Activated naive CD4-positive, alpha-beta T cell treated with anti-CD3 and anti-CD28 coated beads, Interleukin-2, amount 50 U/mL, for 72 hours (primary cell): ENCODE results near the gene CLPTM1. TPM values are rescaled to one million over a fixed set of nuclear protein-coding genes. Genes with fewer than 3 reads are reported as not detected.
A peak's percentile ranks its signal among the peaks of the same experiment; 100 is the strongest.
"Not testable (repeated sequence)": the region's sequence is repeated elsewhere in the genome, so short reads cannot be mapped to it uniquely, and the experiment has no call there.

ENCODE experiments used
- ATAC-seq, 2 donors: fragments of 150-1000 bp; cut with Tn5 transposase; 2 replicates each; pipeline ENCODE4 v1.10.0; 2021; ENCODE audit warnings: mild to moderate bottlenecking in 2 of 2, moderate library complexity in 2 of 2
- DNase-seq, 2 donors: peaks; one replicate each; pipeline ENCODE4 v3.0.0; 2021 to 2022; ENCODE audit warnings: low spot score in 2 of 2
- H3K27ac Mint-ChIP-seq, 2 donors: one replicate each; pipeline ENCODE4 v1.8.0; 2022; ENCODE audit warnings: mild to moderate bottlenecking in 2 of 2, mixed read lengths in 2 of 2
- H3K36me3 Mint-ChIP-seq, 2 donors: one replicate each; pipeline ENCODE4 v1.8.0; 2022; ENCODE audit warnings: mixed read lengths in 2 of 2
- H3K9me3 Mint-ChIP-seq, 2 donors: one replicate each; pipeline ENCODE4 v1.8.0; 2022; ENCODE audit warnings: mixed read lengths in 2 of 2
- total RNA-seq, 2 donors: library from RNA; stranded (reverse); gene quantifications; one replicate each; pipeline ENCODE4 v1.2.3, GENCODE V29; 2022

Gene CLPTM1
- total RNA-seq, 2 donors from 2014 or later, result 54.0 to 58.5 TPM

- peak in 1 of 2 donors; percentile 71 for DNase-seq
- no peaks in the 10 kb centered on the region for H3K36me3 Mint-ChIP-seq
- peak; percentile 53 to 81 for ATAC-seq
- no peaks in the 10 kb centered on the region for H3K9me3 Mint-ChIP-seq
- peak overlapping the region in 1 of 2 donors; percentile 37 for H3K27ac Mint-ChIP-seq
Observed at GRCh38 chr19:44988896-44989556, 33.8 kb downstream of the CLPTM1 start.

DNA sequence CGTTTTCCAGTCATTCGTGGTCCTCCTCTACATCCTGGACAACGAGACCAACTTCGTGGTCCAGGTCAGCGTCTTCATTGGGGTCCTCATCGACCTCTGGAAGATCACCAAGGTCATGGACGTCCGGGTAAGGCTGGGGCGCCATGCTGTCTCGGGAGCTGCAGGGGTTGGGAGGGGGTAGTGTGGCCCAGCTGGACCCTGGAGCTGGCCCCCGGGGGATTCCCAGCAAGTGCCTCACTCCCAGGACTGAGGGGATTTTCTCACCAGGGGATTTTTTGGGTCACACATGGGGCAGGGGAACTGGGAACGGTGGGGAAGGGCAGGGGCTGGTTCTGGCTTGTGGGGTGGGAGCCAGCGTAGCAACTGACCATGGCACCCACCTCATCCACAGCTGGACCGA, 35.3 kb downstream of the CLPTM1 start:
- ATAC-seq, result no peak
- H3K36me3 Mint-ChIP-seq, result no peaks in the 10 kb centered on the region
- no peaks in the 10 kb centered on the region for H3K9me3 Mint-ChIP-seq

GRCh38 chr19:44990966-44991365, 35.8 kb downstream of the CLPTM1 start:
- ATAC-seq (no peak), DNase-seq (no peak)
- Mint-ChIP-seq H3K27ac (peak overlapping the region; percentile 60 to 73), H3K9me3 (no peaks in the 10 kb centered on the region), H3K36me3 (no peaks in the 10 kb centered on the region)

More for the DNA sequence above, 35.3 kb downstream of the CLPTM1 start:
- no peak for DNase-seq
- no peak overlapping the region for H3K27ac Mint-ChIP-seq

DNA sequence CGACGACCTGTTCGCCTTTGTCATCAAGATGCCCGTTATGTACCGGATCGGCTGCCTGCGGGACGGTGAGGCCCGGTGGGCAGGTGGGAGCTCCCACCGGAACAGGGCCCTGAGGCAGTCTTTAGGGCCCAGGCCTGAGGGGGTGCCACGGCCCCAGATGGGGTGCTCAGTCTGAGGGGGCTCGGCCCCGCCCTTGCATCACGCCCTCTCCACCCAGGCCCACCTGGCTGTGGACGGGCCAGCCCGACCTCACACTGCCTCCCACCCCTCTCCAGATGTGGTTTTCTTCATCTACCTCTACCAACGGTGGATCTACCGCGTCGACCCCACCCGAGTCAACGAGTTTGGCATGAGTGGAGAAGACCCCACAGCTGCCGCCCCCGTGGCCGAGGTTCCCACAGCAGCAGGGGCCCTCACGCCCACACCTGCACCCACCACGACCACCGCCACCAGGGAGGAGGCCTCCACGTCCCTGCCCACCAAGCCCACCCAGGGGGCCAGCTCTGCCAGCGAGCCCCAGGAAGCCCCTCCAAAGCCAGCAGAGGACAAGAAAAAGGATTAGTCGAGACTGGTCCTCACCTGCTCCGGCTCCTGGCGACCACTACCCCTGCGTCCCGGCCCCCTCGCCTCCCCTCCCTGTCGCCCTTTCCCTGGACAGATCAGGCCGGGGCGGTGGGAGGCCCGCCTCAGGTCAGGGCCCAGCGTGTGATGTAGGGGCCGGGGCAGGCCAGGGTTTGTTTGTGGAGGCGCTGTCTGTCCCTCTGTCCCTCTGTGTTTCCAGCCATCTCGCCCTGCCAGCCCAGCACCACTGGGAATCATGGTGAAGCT, 37.4 kb downstream of the CLPTM1 start:
- H3K36me3 Mint-ChIP-seq, result no peaks in the 10 kb centered on the region
- DNase-seq, result no peak
- no peak for ATAC-seq
- no peak overlapping the region for H3K27ac Mint-ChIP-seq
- H3K9me3 Mint-ChIP-seq, result no peaks in the 10 kb centered on the region

DNA sequence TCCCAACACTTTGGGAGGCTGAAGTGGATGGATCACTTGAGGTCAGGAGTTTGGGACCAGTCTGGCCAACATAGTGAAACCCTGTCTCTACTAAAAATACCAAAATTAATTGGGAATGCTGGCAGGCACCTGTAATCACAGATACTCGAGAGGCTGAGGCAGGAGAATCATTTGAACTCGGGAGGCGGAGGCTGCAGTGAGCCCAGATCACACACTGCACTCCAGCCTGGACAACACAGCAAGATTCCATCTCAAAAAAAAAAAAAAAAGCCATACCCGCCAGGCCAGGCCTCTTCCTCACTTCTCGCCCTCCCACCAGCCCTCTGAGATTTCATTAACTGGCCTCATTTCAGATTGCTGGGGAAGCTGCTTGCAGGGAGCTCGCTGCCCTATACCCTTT, 38.3 kb downstream of the CLPTM1 start:
- Mint-ChIP-seq H3K36me3 (no peaks in the 10 kb centered on the region), H3K9me3 (no peaks in the 10 kb centered on the region), H3K27ac (peak overlapping the region; percentile 25 to 72)
- no peak for ATAC-seq
- DNase-seq, result no peak

- Mint-ChIP-seq H3K36me3 (no peaks in the 10 kb centered on the region), H3K27ac (peak overlapping the region in 1 of 2 donors; percentile 25), H3K9me3 (no peaks in the 10 kb centered on the region)
- ATAC-seq, result no peak
- DNase-seq, result no peak
Observed at GRCh38 chr19:44993926-44994537, 38.9 kb downstream of the CLPTM1 start.

GRCh38 chr19:44998025-44998424, 42.8 kb downstream of the CLPTM1 start:
- Mint-ChIP-seq H3K36me3 (peaks cover 6% of the 10 kb centered on the region in 2 donors), H3K27ac (no peak overlapping the region), H3K9me3 (no peaks in the 10 kb centered on the region)
- no peak for DNase-seq
- ATAC-seq, result no peak

- H3K27ac Mint-ChIP-seq, result peak overlapping the region in 1 of 2 donors; percentile 93
- H3K9me3 Mint-ChIP-seq, DNase-seq, H3K36me3 Mint-ChIP-seq, ATAC-seq: not testable (repeated sequence)
Observed at GRCh38 chr19:44999131-44999925, 44.1 kb downstream of the CLPTM1 start.

GRCh38 chr19:45000665-45001064, 45.5 kb downstream of the CLPTM1 start:
- not testable (repeated sequence) for DNase-seq, H3K36me3 Mint-ChIP-seq, ATAC-seq

GRCh38 chr19:45001087-45001739, 46.0 kb downstream of the CLPTM1 start, which contains the start of gene RELB:
TSS of gene RELB (plus strand) at chr19:45001464. CDS start at chr19:45001580, 116 bp downstream.
- ATAC-seq (peak; percentile 75 to 77), DNase-seq (peak; percentile 95 to 99)
- Mint-ChIP-seq H3K9me3 (no peaks in the 10 kb centered on the region), H3K27ac (peak within 1 kb of the TSS; percentile 93 to 100), H3K36me3 (peaks cover 6 to 12% of the 10 kb centered on the region in 2 donors)

More at GRCh38 chr19:45000665-45001064, 45.5 kb downstream of the CLPTM1 start:
- not testable (repeated sequence) for H3K9me3 Mint-ChIP-seq
- H3K27ac Mint-ChIP-seq, result peak overlapping the region; percentile 55 to 93

DNA sequence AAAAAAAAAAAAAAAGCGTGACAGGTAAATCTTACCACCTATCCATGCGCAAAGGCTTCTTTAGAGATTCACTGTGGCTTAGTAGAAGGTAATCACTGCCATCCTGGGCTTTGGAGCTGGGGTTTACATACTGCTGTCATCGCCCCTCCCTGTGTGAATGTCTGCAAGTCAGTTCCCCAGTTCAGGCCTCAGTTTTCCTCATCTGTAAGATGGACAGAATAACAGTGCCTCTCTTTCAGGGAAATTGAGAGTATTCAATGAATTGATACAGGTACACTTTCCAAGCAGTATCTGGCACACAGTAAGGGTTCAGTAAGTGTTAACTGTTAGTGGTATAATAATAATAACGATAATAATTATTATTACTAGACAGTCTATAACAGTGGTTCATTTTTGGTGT, 48.3 kb downstream of the CLPTM1 start:
- Mint-ChIP-seq H3K9me3 (no peaks in the 10 kb centered on the region), H3K36me3 (peaks cover 6 to 17% of the 10 kb centered on the region in 2 donors), H3K27ac (no peak overlapping the region)
- no peak for DNase-seq
- no peak for ATAC-seq

- no peak for DNase-seq
- ATAC-seq, result no peak
- H3K27ac Mint-ChIP-seq, result peak overlapping the region in 1 of 2 donors; percentile 17
- H3K9me3 Mint-ChIP-seq, result no peaks in the 10 kb centered on the region
- H3K36me3 Mint-ChIP-seq, result peaks cover 6 to 17% of the 10 kb centered on the region in 2 donors
Observed at GRCh38 chr19:45005787-45006186, 50.6 kb downstream of the CLPTM1 start.

DNA sequence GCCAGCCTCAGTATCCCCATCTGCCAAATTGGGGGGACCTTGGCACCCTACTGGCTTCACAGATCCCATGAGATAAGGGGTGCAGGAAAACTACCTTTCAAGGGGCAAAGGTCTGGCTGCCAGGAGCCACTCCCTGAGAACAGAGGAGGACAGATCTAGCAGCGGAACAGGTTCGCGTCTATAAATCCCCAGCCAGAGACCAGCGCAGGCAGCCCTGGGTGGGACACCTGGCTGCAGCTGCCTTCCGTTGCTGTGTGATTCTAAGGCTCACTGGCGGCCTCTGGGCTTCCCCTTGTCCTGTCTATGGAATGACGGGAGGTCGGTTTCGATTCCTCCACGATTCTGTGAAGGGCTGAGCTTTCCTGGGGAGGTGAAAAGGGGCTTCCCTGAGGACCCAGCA, 53.4 kb downstream of the CLPTM1 start:
- Mint-ChIP-seq H3K36me3 (peaks cover 0 to 11% of the 10 kb centered on the region in 2 donors), H3K27ac (peak overlapping the region in 1 of 2 donors; percentile 83), H3K9me3 (no peaks in the 10 kb centered on the region)
- ATAC-seq (no peak), DNase-seq (no peak)

DNA sequence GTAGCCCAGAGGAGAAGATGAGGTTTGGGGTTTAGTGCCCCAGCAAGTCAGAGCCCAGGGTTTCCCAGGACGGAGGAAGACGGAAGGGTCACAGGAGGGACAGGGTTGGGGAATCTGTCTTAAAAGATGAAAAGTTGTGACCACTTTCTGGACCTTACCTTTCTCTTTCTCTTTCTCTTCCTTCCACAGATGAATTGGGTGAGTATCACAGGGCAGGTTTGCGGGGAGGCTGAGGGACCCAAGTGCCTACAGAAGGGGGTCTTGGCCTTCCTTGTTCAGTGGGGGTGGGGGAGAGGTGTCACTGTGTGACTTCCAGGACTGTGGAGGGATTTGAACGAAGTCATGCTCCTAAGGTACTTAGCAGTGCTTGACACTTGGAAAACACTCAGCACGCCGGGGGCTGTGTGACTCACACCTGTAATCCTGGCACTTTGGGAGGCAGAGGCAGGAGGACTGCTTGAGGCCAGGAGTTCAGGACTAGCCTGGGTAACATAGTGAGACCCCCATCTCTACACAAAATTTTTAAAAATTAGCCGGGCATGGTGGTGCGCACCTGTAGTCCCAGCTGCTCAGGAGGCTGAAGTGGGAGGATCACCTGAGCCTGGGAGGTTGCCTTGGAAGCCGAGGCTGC, 54.6 kb downstream of the CLPTM1 start:
- no peak for ATAC-seq
- Mint-ChIP-seq H3K9me3 (no peaks in the 10 kb centered on the region), H3K27ac (peak overlapping the region; percentile 53 to 83), H3K36me3 (peaks cover 0 to 11% of the 10 kb centered on the region in 2 donors)
- DNase-seq, result no peak

DNA sequence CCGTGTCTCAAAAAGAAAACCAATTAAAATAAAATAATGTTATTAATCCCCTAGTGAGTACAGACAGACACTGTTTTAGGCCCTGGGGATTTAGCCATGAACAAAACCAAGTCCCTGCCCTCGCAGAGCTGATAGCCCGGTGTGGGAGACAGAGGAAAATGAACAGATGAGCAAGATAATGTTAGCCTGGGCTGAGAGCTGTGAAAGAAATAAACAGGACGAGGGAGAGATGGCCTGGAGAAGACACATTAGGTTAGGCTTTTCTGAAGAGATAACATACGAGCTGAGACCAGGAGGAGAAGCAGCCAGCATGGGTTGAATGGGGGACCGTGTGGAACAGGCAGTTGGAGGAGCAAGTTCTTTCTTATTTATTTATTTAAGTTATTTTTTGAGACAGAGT, 55.1 kb downstream of the CLPTM1 start:
- H3K27ac Mint-ChIP-seq, result peak overlapping the region; percentile 53 to 83
- no peak for DNase-seq
- ATAC-seq, result no peak
- H3K36me3 Mint-ChIP-seq, result peaks cover 0 to 11% of the 10 kb centered on the region in 2 donors
- H3K9me3 Mint-ChIP-seq, result no peaks in the 10 kb centered on the region
